HG03064 (cell line): ENCODE measurements around the gene DAPL1.

Experiments
- ATAC-seq: cut with Tn5 transposase; IDR thresholded peaks from one replicate; pipeline ENCODE4 v1.9.1; 2021; ENCODE audit warnings: low read depth; ENCODE audit not compliant: unreplicated experiment

The DAPL1 gene

DNA sequence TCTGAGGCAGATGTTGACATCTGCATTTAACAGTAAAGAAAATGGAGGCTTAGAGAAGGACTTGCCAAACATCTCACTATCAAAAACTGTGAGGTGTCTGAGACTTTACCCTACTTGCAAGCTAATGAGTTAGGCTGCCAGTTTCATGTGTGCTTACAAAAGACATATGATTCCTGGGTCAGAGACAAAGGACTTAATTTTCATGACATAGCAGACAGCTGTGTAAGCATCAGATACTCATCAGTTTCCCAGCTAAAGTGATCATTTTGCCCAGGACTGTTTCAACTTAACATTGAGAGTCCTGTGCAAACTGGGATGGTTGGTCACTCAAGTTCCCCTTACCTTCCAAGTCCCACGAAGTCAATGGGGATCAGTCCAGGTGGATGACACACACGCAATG, 18.9 kb upstream of the DAPL1 start:
- no peak for ATAC-seq

- no peak for ATAC-seq
Observed at GRCh38 chr2:158777077-158777476, 18.0 kb upstream of the DAPL1 start.

GRCh38 chr2:158778243-158778642, 16.9 kb upstream of the DAPL1 start:
- ATAC-seq, result no peak

- no peak for ATAC-seq
Observed at GRCh38 chr2:158779621-158780020, 15.5 kb upstream of the DAPL1 start.

DNA sequence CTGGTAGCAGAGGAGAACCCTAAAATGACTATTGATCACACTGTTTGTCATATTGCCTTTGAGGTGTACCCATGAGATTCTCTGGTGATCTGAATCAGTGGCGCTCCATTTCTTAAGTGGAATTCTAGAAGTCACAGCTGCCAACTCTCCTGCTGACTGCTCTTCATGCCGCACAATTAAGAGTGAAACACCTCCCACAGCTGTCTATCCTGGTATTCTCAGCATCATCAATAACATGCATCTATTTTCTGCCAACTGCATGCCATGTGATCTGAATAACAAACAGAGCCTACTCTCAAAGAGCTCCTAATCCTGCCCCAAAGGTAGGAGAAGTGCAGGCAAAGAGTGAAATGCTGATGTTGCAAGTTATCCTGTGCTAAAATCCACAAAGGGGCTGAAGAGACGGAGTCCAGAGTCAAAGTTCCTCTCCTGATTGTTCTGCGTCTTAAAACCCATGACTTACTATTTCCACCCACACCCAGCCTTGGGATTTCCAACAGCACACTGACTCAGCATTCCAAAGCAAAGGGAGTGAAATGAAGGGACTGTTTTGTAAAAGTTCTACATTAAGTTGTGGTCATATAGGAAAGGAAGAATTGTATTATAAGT, 13.7 kb upstream of the DAPL1 start:
- no peak for ATAC-seq

DNA sequence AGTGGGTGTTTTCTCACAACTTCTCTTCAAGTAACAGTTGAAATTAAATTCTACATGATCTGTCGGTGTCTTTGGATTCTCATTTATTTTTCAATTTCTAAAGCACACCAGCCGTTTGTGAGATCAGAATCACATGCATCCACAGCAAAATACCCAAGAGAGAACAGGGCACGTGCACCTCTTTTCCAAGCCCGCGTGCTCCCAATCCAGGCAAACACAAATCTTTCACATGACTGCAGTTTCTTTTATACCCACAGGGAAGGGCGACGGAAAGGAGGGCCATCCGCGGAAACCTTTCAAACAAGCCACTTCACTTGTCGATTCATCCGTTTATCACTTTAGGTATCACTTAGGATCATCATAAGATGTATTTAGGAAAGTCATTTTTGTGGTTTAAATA, 13.0 kb upstream of the DAPL1 start:
- ATAC-seq, result no peak

- no peak for ATAC-seq
Observed at GRCh38 chr2:158782616-158783015, 12.5 kb upstream of the DAPL1 start.

GRCh38 chr2:158783923-158784322, 11.2 kb upstream of the DAPL1 start:
- no peak for ATAC-seq

GRCh38 chr2:158786897-158787296, 8.2 kb upstream of the DAPL1 start:
- no peak for ATAC-seq

- no peak for ATAC-seq
Observed at GRCh38 chr2:158788951-158789350, 6.2 kb upstream of the DAPL1 start.

- ATAC-seq, result no peak
Observed at GRCh38 chr2:158796652-158797051, 1.5 kb downstream of the DAPL1 start.

GRCh38 chr2:158797963-158798700, 3.0 kb downstream of the DAPL1 start:
- ATAC-seq, result no peak

DNA sequence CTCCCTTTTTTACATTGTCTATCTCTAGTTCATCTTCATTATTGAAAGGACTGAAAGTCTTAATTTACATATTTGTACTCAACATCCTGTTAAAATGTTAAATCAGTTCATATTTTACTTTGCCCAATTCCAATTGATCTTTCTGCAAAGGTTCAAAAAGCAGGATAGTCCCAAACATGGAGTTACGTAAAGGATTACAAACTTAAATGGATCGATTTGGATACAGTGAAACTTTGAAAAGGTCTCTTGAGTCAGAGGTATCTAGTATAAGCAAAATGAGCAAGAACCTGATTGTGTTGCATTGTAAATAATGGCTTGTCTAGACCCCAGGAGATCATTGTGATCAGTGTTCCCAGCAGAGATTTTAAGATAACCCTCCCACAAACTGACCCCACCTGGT, 4.1 kb downstream of the DAPL1 start:
- ATAC-seq, result no peak

- no peak for ATAC-seq
Observed at GRCh38 chr2:158803506-158803905, 8.4 kb downstream of the DAPL1 start.

DNA sequence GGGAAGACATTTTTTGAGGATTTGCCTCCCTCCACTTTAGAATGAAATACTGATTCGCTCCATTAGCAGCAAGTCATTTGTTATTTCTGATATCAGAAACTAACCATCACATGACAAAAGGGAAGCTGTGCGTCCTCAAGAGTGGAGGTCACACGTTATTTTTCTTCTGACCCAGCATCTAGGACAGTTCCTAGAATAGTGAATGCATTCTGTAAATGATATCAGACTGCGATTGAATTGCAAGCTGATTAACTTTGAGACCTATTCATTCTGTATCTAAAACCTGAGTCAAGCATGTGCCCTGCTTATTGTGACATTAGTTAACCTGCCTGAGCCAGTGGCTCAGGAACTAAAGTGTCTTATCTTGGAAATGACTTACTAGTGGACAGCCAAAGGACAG, 10.1 kb downstream of the DAPL1 start:
- no peak for ATAC-seq

GRCh38 chr2:158805936-158806335, 10.8 kb downstream of the DAPL1 start:
- no peak for ATAC-seq

DNA sequence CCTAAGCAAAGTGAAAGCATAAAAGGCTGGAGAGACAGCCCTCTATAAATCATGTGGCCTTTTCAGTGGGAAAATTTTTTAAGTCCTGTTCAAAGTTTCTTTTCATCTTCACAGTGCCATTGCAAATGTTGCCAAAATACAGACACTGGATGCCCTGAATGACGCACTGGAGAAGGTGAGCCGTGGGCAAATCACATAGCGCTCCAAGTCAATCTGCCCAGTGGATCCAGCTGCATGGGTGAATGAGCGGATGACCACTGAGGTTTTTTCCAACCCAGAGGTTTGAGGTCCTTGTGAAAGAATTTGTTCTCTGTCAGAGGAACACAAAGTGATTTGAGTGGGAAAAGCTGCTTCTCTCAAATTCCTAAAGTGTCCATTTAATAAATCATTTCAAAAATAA, 11.8 kb downstream of the DAPL1 start:
- no peak for ATAC-seq

GRCh38 chr2:158808426-158808825, 13.3 kb downstream of the DAPL1 start:
- no peak for ATAC-seq

- no peak for ATAC-seq
Observed at GRCh38 chr2:158809816-158810215, 14.7 kb downstream of the DAPL1 start.

- ATAC-seq, result no peak
Observed at GRCh38 chr2:158810731-158811460, 15.8 kb downstream of the DAPL1 start.

DNA sequence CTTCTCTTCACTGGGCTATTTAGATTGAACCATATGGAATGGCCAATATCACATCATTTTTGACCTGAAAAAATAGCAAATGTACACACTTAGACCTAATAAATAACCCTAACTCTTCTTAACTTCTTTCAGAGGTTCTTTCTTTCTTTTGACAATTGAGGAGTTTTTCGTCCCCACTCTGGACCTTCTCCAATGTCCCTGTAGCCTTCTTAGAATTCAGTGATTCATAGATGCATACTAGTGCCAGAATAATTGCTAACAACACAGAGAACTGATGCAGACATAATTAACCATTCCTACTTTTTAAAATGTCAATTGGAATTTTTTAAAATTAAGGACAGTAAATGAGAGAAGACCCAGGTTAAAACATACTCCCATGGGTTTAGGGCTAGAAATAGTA, 20.0 kb downstream of the DAPL1 start:
- ATAC-seq, result no peak

GRCh38 chr2:158815658-158816057, 20.5 kb downstream of the DAPL1 start:
- ATAC-seq, result no peak
